IMR-90 (cell line): ENCODE measurements around the gene MINDY3. TPM values are rescaled to one million over a fixed set of nuclear protein-coding genes. Genes with fewer than 3 reads are reported as not detected.
"Not testable (repeated sequence)": the region's sequence is repeated elsewhere in the genome, so short reads cannot be mapped to it uniquely, and the experiment has no call there.

Experiments
- ATAC-seq: fragments of 200-7000 bp; cut with Tn5 transposase; 2 replicates; pipeline ENCODE4 v1.9.1; 2020; ENCODE audit warnings: low read depth, mild to moderate bottlenecking, moderate library complexity
- BruUV-seq: library from RNA; stranded (reverse); fragments of 400-500 nt; replicated peaks from 2 replicates; lab custom pipeline; 2021; lab: Mats Ljungman, UMichigan
- CTCF ChIA-PET: fragments of 300-600 bp; formaldehyde crosslinking; extraction: SDS; loops from one replicate; lab custom pipeline; 2021; ENCODE audit warnings: antibody characterized with exemption; lab: Yijun Ruan, JAX
- POLR2A ChIA-PET: fragments of 300-600 bp; sonication (Branson Sonifier 250); formaldehyde crosslinking; loops from one replicate; lab custom pipeline; 2022; ENCODE audit warnings: antibody characterized with exemption; ENCODE audit not compliant: unreplicated experiment; lab: Charles Lee
- DNase-seq: peaks from one replicate; pipeline ENCODE4 v3.0.0; 2013
- H2AFZ ChIP-seq: replicated peaks from 2 replicates; pipeline ENCODE3; 2013; ENCODE audit warnings: low read length, mild to moderate bottlenecking; ENCODE audit not compliant: poor library complexity
- H2AK5ac ChIP-seq: 2 replicates; pipeline ENCODE4 v1.6.1; 2013; ENCODE audit warnings: low read depth, low read length, inconsistent platforms
- H2AK9ac ChIP-seq: replicated peaks from 2 replicates; pipeline ENCODE3; 2013; ENCODE audit warnings: mild to moderate bottlenecking, low read depth, low read length, moderate library complexity; ENCODE audit not compliant: poor library complexity
- H2BK120ac ChIP-seq: 2 replicates; pipeline ENCODE4 v1.6.1; 2013; ENCODE audit warnings: low read depth, low read length, inconsistent platforms
- H2BK15ac ChIP-seq: 3 replicates; pipeline ENCODE4 v1.6.1; 2013; ENCODE audit warnings: low read depth, low read length, inconsistent platforms
- H2BK20ac ChIP-seq: 2 replicates; pipeline ENCODE4 v1.6.1; 2013; ENCODE audit warnings: low read depth, mild to moderate bottlenecking, inconsistent platforms, low read length, moderate library complexity
- H2BK5ac ChIP-seq: 2 replicates; pipeline ENCODE4 v1.6.1; 2013; ENCODE audit warnings: mild to moderate bottlenecking, low read depth, low read length, inconsistent platforms; ENCODE audit not compliant: poor library complexity, severe bottlenecking
- H3K14ac ChIP-seq: replicated peaks from 2 replicates; pipeline ENCODE4 v1.6.1; 2013; ENCODE audit warnings: low read depth, low read length, inconsistent platforms
- H3K18ac ChIP-seq: 2 replicates; pipeline ENCODE4 v1.6.1; 2013; ENCODE audit warnings: low read depth, low read length, control low read depth
- H3K23ac ChIP-seq: 2 replicates; pipeline ENCODE4 v1.6.1; 2013; ENCODE audit warnings: low read depth, low read length, inconsistent platforms
- H3K27ac ChIP-seq: 2 replicates; pipeline ENCODE4 v1.5.1; 2013; ENCODE audit warnings: mild to moderate bottlenecking, control low read depth, low read length; ENCODE audit not compliant: insufficient read depth
- H3K27me3 ChIP-seq: 2 replicates; pipeline ENCODE4 v1.6.1; 2013; ENCODE audit warnings: low read length; ENCODE audit not compliant: control insufficient read depth, insufficient read depth
- H3K36me3 ChIP-seq: 2 replicates; pipeline ENCODE4 v1.6.1; 2013; ENCODE audit warnings: low read length, mixed read lengths; ENCODE audit not compliant: control insufficient read depth, insufficient read depth
- H3K4ac ChIP-seq: 2 replicates; pipeline ENCODE4 v1.6.1; 2013; ENCODE audit warnings: low read depth, low read length, inconsistent platforms
- H3K4me1 ChIP-seq: 2 replicates; pipeline ENCODE4 v1.6.1; 2013; ENCODE audit warnings: low read length, mixed read lengths; ENCODE audit not compliant: control insufficient read depth, insufficient read depth
- H3K4me2 ChIP-seq: 2 replicates; pipeline ENCODE4 v1.6.1; 2013; ENCODE audit warnings: low read depth, mild to moderate bottlenecking, control low read depth, low read length, moderate library complexity
- H3K4me3 ChIP-seq: 2 replicates; pipeline ENCODE4 v1.5.1; 2013; ENCODE audit warnings: low read depth, mild to moderate bottlenecking, control low read depth, low read length, moderate library complexity; ENCODE audit not compliant: insufficient read depth
- H3K56ac ChIP-seq: 2 replicates; pipeline ENCODE4 v1.6.1; 2013; ENCODE audit warnings: low read length, inconsistent platforms; ENCODE audit not compliant: insufficient read depth; ENCODE audit errors: extremely low read depth
- H3K79me1 ChIP-seq, 2 experiments: 2 replicates each; pipeline ENCODE4 v1.6.1; 2013; ENCODE audit warnings: low read length in 2 of 2, inconsistent platforms in 1 of 2, low read depth in 1 of 2
- H3K9ac ChIP-seq: 2 replicates; pipeline ENCODE4 v1.6.1; 2013; ENCODE audit warnings: low read depth, low read length, control low read depth
- H3K9me1 ChIP-seq: 2 replicates; pipeline ENCODE4 v1.6.1; 2013; ENCODE audit warnings: low read length, inconsistent platforms; ENCODE audit not compliant: insufficient read depth
- H3K9me3 ChIP-seq: 2 replicates; pipeline ENCODE4 v1.6.1; 2013; ENCODE audit warnings: low read length; ENCODE audit not compliant: control insufficient read depth, insufficient read depth
- H4K20me1 ChIP-seq: 2 replicates; pipeline ENCODE4 v1.6.1; 2013; ENCODE audit warnings: low read length, inconsistent platforms; ENCODE audit not compliant: insufficient read depth
- H4K5ac ChIP-seq: 2 replicates; pipeline ENCODE4 v1.6.1; 2013; ENCODE audit warnings: mild to moderate bottlenecking, low read depth, low read length, control low read depth
- H4K8ac ChIP-seq, 2 experiments: 2 replicates each; pipeline ENCODE4 v1.6.1; 2013; ENCODE audit warnings: low read depth in 2 of 2, low read length in 2 of 2, control low read depth in 1 of 2, inconsistent platforms in 1 of 2
- H4K91ac ChIP-seq: 2 replicates; pipeline ENCODE4 v1.6.1; 2013; ENCODE audit warnings: low read depth, low read length, inconsistent platforms; ENCODE audit not compliant: insufficient read depth
- CEBPB ChIP-seq: IDR thresholded peaks from 2 replicates; pipeline ENCODE4 v1.6.1; 2012; ENCODE audit warnings: low read depth, low read length, improper control_type of control experiment
- MAFK ChIP-seq: IDR thresholded peaks from 2 replicates; pipeline ENCODE4 v1.6.1; 2012; ENCODE audit warnings: low read depth, low read length, improper control_type of control experiment
- SMC3 ChIP-seq: fragments of 150-350 bp; IDR thresholded peaks from 2 replicates; pipeline ENCODE4 v1.6.1; 2016; ENCODE audit warnings: low read depth, mild to moderate bottlenecking, antibody characterized with exemption, low read length, moderate library complexity
- WGBS, 2 experiments: methylation state at CpG; one replicate each; pipeline versions ENCODE4 v1.1.5 to v1.1.7; 2013; ENCODE audit warnings: missing lambda C conversion rate in 2 of 2; ENCODE audit not compliant: insufficient read length in 1 of 2; ENCODE audit errors: extremely low coverage in 2 of 2; 5-methylcytosine and 5-hydroxymethylcytosine counted together
- dilution Hi-C: fragments of 300-500 bp; cut with HindIII; formaldehyde crosslinking; loops from one replicate; pipeline ENCODE4 v1.14.3; 2018; ENCODE audit warnings: low sequenced_read_pairs; ENCODE audit not compliant: unreplicated experiment
- in situ Hi-C: fragments of 300-500 bp; cut with MboI; formaldehyde crosslinking; loops from 3 replicates; pipeline ENCODE4 v1.14.3; 2019; ENCODE audit warnings: low sequenced_read_pairs, inconsistent platforms, mixed read lengths
- intact Hi-C: fragments of 100-400 bp; cut with micrococcal nuclease; formaldehyde crosslinking; loops from 2 replicates; pipeline ENCODE4 v1.10.0; 2022
- polyA plus RNA-seq, 3 experiments: library from polyadenylated mRNA; depleted of rRNA; stranded (reverse); fragments of >200 nt; gene quantifications; 2 replicates each; pipeline ENCODE4 v1.2.3, GENCODE V29; 2012; ENCODE audit warnings: low replicate concordance in 1 of 3
- total RNA-seq: library from RNA; depleted of rRNA; stranded (reverse); fragments of >200 nt; gene quantifications from 2 replicates; pipeline ENCODE4 v1.2.3, GENCODE V29; 2012
- TF ChIP-seq, protein P1 (sequence below): fragments of 150-350 bp; IDR thresholded peaks from 2 replicates; pipeline ENCODE4 v1.6.1; 2017; ENCODE audit warnings: mild to moderate bottlenecking, antibody characterized with exemption, low read length, low read depth
- TF ChIP-seq, protein P2 (sequence below): fragments of 150-350 bp; IDR thresholded peaks from 2 replicates; pipeline ENCODE4 v1.6.1; 2016; ENCODE audit warnings: low read depth, mild to moderate bottlenecking, low read length, moderate library complexity, borderline replicate concordance

MINDY3 gene
- total and polyA plus RNA-seq, 2 of the 4 experiments (the other 2 are of a cell fraction) = 13.9 to 14.5 TPM

DNA sequence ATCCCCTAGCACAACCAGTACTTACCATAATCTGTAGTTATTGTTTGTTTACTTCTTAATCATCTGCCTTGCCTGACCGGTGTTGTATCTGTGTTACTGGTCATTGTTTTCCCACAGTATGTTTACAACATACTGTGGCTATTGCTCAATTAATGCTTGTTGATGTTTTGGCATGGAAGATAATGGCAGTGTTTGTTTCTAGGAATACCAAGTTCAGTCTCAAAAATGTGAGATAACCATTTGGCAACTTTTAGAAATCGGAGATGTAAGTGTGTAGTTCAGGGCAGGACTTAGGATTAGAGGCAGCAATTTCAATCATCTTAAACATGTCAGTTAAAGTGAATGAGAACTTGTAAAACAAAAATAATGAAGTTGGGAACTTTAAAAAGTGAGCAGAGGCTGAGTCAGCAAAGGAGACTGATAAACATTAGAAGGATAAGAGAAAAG, 8.2 kb downstream of the MINDY3 start:
- Histone ChIP-seq H2BK15ac (no peak overlapping the region), H3K9me1 (no peaks in the 10 kb centered on the region), H3K79me1 (peaks cover 11 to 58% of the 10 kb centered on the region in 2 experiments), H3K4me3 (no peak overlapping the region), H3K9me3 (peaks cover 3% of the 10 kb centered on the region; the same call in 1 of the 2 replicates), H2AK9ac (no peak overlapping the region), H2BK5ac (no peak overlapping the region), H3K4me2 (no peak overlapping the region), H3K56ac (no peak overlapping the region), H3K23ac (no peak overlapping the region), H3K36me3 (peaks cover 2% of the 10 kb centered on the region; the same call in 1 of the 2 replicates), H3K27me3 (no peaks in the 10 kb centered on the region), H4K8ac (no peak overlapping the region), H2AFZ (no peak overlapping the region), H4K5ac (no peak overlapping the region), H3K14ac (no peak overlapping the region), H3K4ac (no peak overlapping the region), H2AK5ac (no peak overlapping the region), H3K4me1 (no peaks in the 10 kb centered on the region; the same call in 1 of the 2 replicates), H3K27ac (no peak overlapping the region), H3K18ac (no peak overlapping the region), H3K9ac (no peak overlapping the region), H2BK120ac (no peak overlapping the region), H2BK20ac (no peak overlapping the region), H4K91ac (no peak overlapping the region), H4K20me1 (peaks cover 8% of the 10 kb centered on the region; the same call in 1 of the 2 replicates)
- DNase-seq (no peak), ATAC-seq (no peak)
- ChIA-PET POLR2A (no interaction called here), CTCF (no interaction called here)
- intact Hi-C loops (no loop called here), in situ Hi-C loops (no loop called here), dilution Hi-C loops (no loop called here)
- WGBS, 2 experiments = no CpG with 5 or more reads among the region's 2 CpGs
- BruUV-seq = no TSS peak
- no peak for TF ChIP-seq SMC3
- TF ChIP-seq CEBPB = peak; percentile 32; the same call in 1 of the 2 replicates
- peak; percentile 67 for TF ChIP-seq MAFK
- TF ChIP-seq, protein P1, sequence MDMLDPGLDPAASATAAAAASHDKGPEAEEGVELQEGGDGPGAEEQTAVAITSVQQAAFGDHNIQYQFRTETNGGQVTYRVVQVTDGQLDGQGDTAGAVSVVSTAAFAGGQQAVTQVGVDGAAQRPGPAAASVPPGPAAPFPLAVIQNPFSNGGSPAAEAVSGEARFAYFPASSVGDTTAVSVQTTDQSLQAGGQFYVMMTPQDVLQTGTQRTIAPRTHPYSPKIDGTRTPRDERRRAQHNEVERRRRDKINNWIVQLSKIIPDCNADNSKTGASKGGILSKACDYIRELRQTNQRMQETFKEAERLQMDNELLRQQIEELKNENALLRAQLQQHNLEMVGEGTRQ = no peak
- TF ChIP-seq, protein P2, sequence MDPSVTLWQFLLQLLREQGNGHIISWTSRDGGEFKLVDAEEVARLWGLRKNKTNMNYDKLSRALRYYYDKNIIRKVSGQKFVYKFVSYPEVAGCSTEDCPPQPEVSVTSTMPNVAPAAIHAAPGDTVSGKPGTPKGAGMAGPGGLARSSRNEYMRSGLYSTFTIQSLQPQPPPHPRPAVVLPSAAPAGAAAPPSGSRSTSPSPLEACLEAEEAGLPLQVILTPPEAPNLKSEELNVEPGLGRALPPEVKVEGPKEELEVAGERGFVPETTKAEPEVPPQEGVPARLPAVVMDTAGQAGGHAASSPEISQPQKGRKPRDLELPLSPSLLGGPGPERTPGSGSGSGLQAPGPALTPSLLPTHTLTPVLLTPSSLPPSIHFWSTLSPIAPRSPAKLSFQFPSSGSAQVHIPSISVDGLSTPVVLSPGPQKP = no peak

DNA sequence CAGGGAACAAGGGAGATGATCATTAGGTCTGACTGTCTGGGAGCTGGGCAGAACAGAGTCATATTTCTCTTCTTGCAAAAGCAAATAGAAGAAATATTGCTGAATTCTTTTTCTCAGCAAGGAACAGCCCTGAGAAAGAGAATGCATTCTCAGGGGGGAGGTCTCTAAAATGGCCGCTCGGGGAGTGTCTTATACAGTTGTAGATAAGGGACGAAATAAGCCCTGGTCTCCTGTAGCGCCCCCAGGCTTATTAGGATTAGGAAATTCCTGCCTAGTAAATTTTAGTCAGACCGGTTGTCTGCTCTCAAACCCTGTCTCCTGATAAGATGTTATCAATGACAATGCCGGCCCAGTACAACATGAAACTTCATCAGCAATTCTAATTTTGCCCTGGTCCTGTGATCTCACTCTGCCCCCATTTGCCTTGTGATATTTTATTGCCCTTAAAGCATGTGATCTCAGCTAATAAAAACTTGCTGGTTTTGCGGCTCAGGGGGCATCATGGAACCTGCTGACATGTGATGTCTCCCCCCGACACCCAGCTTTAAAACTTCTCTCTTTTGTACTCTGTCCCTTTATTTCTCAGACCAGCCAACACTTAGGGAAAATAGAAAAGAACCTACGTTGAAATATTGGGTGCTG, 9.8 kb downstream of the MINDY3 start:
- H3K9me1 ChIP-seq, H3K23ac ChIP-seq, dilution Hi-C loops, H2AK9ac ChIP-seq, DNase-seq, H2AK5ac ChIP-seq, H4K8ac ChIP-seq, H3K4me2 ChIP-seq, H2BK15ac ChIP-seq, H3K4ac ChIP-seq, in situ Hi-C loops, H3K36me3 ChIP-seq, H3K9me3 ChIP-seq, intact Hi-C loops, H4K20me1 ChIP-seq, H3K56ac ChIP-seq, H2BK20ac ChIP-seq, H2BK120ac ChIP-seq, H2AFZ ChIP-seq, H3K4me1 ChIP-seq, CTCF ChIA-PET, POLR2A ChIA-PET, H3K4me3 ChIP-seq, ATAC-seq, BruUV-seq, H4K91ac ChIP-seq, H3K14ac ChIP-seq, H4K5ac ChIP-seq, H3K27me3 ChIP-seq, H3K27ac ChIP-seq, H3K9ac ChIP-seq, H3K18ac ChIP-seq, H2BK5ac ChIP-seq: not testable (repeated sequence)
- H3K79me1 ChIP-seq = peaks cover 6 to 49% of the 10 kb centered on the region in 2 experiments
- 88% methylated on average over 1 of the region's 9 CpGs; no CpG with 5 or more reads in 1 of the 2 experiments for WGBS, 2 experiments
